ENCODE data around the gene NLRP5.

GRCh38 chr19:56098731-56099568 is 112.4 kb downstream of the NLRP5 start:
- TF ChIP-seq CTCF (IDR thresholded peaks at IDR 0.05) (no peak), POLR2A (IDR thresholded peaks at IDR 0.05) (no peak)
